Measurements from ENCODE around the gene ATOSB. TPM values are rescaled to one million over a fixed set of nuclear protein-coding genes. Genes with fewer than 3 reads are reported as not detected.

ATOSB gene
- total RNA-seq, 4 donors from 2014 or later, result 16.7 to 27.9 (median 19.4) TPM

DNA sequence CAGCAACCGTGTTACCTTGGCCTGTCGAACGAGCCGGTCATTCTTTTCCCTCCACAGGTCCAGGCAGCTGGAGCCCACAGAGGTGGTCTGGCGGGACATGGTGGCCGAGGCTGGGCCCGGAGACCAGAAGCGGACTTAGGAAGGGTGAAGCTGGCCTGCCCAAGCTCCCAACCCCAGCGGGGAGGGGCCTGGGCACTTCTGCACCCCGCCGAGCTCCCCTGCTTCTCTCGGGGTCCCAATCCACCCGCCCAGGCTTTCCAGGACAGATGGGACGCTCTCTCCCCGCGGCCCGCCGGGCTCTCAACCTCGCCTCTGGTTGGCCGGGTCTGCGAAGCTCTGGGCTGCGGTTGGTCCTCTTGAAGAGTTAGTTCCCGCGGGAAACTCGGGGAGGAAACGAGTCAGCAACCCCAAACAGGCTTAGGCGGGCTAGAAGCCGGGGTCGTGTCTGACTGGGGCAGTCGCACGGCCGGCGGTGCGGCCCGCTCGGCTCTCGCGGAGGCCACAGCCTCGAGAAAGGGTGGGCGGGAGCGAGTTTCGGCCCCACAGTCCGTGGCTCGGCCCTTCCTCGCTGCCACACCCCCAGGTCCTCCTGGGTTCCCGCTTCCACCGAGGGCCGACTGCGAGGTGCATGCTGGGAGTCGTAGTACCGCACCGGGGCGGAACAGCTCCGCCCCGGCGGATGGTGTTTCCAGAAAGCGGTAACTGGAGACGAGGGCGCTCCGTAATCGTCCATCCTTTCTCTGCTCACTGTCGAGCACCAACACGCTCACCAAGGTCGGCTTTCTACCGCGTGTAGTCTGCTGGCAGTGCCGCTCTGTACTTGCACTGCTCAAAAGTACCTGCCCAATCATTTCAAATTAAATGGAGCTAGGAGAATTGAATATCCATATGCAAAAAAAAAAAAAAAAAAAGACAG is 36.0 kb downstream of the ATOSB start, which contains the start of gene FANCG:
FANCG (minus strand) TSS at position 517 of the 916 bp plus-strand sequence; CDS start at position 99, 418 bp downstream.
- WGBS, 2 donors, result 0% methylated on average over 25 to 33 of the region's 67 CpGs
- DNase-seq (ENCODE audit: low spot score in 2 of 2), result peak; percentile 84 to 96
- intact Hi-C loops (cut with DNase I; ENCODE audit: low total_unique reads), result no loop called here
- H3K4me3 ChIP-seq (ENCODE audit: low read depth, poor library complexity, severe bottlenecking), result peak within 1 kb of the TSS; percentile 47
- TF ChIP-seq POLR2A (IDR thresholded peaks at IDR 0.05), result no peak
- TF ChIP-seq, protein P1, sequence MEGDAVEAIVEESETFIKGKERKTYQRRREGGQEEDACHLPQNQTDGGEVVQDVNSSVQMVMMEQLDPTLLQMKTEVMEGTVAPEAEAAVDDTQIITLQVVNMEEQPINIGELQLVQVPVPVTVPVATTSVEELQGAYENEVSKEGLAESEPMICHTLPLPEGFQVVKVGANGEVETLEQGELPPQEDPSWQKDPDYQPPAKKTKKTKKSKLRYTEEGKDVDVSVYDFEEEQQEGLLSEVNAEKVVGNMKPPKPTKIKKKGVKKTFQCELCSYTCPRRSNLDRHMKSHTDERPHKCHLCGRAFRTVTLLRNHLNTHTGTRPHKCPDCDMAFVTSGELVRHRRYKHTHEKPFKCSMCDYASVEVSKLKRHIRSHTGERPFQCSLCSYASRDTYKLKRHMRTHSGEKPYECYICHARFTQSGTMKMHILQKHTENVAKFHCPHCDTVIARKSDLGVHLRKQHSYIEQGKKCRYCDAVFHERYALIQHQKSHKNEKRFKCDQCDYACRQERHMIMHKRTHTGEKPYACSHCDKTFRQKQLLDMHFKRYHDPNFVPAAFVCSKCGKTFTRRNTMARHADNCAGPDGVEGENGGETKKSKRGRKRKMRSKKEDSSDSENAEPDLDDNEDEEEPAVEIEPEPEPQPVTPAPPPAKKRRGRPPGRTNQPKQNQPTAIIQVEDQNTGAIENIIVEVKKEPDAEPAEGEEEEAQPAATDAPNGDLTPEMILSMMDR (IDR thresholded peaks at IDR 0.05), result no peak

DNA sequence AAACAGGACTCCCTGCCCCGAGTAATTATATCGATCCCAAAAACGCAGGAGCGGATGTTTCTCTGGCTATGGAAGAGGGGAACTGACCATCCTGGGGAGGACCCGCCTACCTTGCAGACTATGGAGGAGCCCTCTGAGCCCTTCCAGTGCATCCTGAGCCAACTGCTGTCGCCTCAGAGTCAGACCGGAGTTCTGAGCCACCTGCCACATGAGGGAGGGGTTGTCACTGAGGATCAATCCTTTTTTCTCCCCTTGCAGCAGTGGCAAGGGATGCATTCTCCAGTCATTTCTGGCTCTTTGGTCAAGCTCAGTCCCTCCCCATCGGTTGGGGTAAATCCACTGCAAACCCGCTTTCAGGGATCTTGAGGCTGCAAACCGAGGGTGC is 36.6 kb downstream of the ATOSB start:
- 2 to 10% methylated on average over 9 of the region's 10 CpGs for WGBS, 2 donors
- peak overlapping the region; percentile 47 for H3K4me3 ChIP-seq (ENCODE audit: low read depth, poor library complexity, severe bottlenecking)
- DNase-seq (ENCODE audit: low spot score in 2 of 2), result no peak
- intact Hi-C loops (cut with DNase I; ENCODE audit: low total_unique reads), result no loop called here
- TF ChIP-seq, protein P1 (IDR thresholded peaks at IDR 0.05), result no peak
- no peak for TF ChIP-seq POLR2A (IDR thresholded peaks at IDR 0.05)

DNA sequence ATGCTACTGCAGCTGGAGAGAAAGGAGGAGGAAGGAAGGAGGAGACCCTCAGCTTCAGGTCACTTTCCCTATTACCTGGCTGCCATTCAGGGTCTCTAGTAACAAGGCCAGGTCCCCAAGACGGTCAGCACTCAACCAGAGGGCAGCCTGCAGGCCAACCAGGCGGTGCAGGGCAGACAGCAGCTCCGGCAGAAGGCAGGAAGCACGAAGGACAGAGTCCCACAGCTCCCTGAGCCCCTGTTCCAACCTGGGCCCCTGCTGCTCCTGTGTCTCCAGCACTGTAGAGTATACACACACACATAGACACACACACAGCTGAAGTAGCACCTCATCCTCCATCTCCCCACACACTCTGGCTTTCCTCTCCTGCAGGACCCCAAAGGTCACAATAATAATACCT is 37.6 kb downstream of the ATOSB start:
- 60 to 74% methylated on average over 4 of the region's 4 CpGs for WGBS, 2 donors
- TF ChIP-seq, protein P1 (IDR thresholded peaks at IDR 0.05), result no peak
- no peak for TF ChIP-seq POLR2A (IDR thresholded peaks at IDR 0.05)
- peak in 1 of 2 donors; percentile 77 for DNase-seq (ENCODE audit: low spot score in 2 of 2)
- no peak overlapping the region for H3K4me3 ChIP-seq (ENCODE audit: low read depth, poor library complexity, severe bottlenecking)
- intact Hi-C loops (cut with DNase I; ENCODE audit: low total_unique reads), result no loop called here

DNA sequence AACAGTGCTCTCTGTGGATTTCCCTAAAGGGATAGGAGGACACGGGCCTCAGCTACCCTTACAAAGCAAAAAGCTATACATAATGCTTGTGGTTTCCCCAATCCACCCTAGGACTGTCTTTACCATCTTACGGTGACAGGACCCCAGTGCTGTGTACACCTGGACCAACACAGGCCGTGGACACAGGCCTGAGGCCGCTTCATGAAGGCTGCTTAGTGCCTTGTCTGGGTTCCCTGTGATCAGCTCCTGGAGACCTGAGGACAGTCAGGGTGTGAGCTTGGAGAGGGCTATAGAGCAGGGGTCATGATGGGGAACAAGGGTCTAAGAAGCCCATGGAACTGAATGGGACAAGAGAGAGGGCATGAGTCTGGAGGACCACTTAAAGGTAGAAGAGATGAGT is 38.8 kb downstream of the ATOSB start:
- intact Hi-C loops (cut with DNase I; ENCODE audit: low total_unique reads), result no loop called here
- no peak for TF ChIP-seq POLR2A (IDR thresholded peaks at IDR 0.05)
- TF ChIP-seq, protein P1 (IDR thresholded peaks at IDR 0.05), result no peak
- 93 to 96% methylated on average over 4 of the region's 4 CpGs for WGBS, 2 donors
- peak in 1 of 2 donors; percentile 69 for DNase-seq (ENCODE audit: low spot score in 2 of 2)
- no peak overlapping the region for H3K4me3 ChIP-seq (ENCODE audit: low read depth, poor library complexity, severe bottlenecking)

DNA sequence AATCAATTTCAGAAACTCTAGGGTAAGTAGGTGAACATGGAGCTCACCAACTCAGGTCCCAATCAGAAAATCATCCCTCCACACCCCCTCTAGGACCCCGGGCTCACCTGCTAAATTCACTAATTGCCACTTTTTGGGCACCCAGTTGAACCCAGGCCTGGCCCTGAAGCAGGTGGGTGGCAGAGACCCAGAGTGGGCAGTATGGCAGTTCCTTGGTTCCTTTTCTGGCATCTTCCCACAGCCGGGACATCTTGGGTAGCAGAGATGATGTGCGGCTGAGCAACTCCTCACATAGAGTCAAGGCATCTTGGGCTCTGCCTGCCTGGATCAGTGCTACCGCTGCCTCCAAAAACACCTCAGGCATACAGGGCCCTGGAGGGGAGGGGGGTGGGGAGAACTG is 40.3 kb downstream of the ATOSB start:
- intact Hi-C loops (cut with DNase I; ENCODE audit: low total_unique reads), result no loop called here
- DNase-seq (ENCODE audit: low spot score in 2 of 2), result peak in 1 of 2 donors; percentile 77
- H3K4me3 ChIP-seq (ENCODE audit: low read depth, poor library complexity, severe bottlenecking), result no peak overlapping the region
- TF ChIP-seq POLR2A (IDR thresholded peaks at IDR 0.05), result no peak
- TF ChIP-seq, protein P1 (IDR thresholded peaks at IDR 0.05), result no peak
- WGBS, 2 donors, result 94 to 97% methylated on average over 4 of the region's 4 CpGs

All from lower leg skin (tissue), 4 donors.